ENCODE results near the gene S100A7A.

The S100A7A gene

DNA sequence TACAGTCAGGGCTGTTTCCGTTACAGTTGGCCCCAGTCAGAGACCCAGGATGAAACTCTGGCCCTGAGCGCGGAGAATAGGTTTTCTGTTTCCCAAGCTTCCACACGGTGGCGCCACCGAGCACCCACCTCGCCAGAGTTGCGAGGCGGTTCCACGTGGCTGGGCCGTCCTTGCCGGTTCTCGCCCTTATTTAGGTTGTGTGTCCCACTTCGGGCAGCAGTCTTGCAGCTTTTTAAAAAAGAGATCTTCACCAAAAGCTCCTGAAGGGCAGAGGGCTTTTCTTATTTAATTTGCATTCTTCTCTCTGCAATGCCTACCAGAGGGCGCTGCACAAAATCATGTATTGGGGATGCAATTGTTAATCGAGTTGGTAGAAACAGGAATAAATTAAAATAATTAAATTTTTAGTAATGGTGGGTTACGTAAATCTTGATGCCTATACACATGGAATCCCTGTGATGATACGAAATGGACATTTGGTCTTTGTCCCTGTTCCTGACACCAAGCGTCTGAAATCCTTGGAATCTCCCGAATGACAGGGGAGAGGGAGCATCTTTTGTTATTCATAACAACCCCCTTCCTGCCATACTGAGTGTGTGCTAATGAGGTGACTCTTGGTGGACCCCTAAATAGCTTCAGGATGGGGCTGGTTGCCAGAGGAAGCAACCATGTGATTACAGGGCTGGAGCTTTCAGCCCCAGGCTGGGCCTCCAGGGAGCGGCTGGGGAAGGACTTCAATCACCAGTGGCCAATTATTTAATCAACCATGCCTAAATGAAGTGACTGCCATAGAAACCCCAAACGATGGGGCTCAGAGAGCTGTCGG lies 49.7 kb downstream of the S100A7A start:
- DNase-seq: peak; percentile 90

DNA sequence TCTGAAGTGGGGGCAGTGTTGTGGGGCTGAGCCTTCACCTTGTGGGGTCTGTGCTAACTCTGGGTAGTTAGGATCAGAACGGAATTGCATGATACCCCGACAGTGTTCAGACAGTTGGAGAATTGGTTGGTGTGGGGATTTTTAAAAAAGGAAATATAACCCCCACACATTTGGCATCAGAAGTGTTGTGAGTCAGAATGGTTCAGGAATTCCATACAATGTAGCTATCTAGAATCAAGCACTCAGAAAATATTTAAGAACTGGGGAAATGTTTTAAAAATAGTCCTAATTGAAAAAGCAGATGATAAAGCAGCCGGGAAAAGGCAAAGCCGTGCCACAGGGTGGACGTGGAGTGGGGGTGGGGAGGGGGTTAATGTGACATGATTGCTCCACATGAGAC lies 50.6 kb downstream of the S100A7A start:
- no peak for DNase-seq

DNA sequence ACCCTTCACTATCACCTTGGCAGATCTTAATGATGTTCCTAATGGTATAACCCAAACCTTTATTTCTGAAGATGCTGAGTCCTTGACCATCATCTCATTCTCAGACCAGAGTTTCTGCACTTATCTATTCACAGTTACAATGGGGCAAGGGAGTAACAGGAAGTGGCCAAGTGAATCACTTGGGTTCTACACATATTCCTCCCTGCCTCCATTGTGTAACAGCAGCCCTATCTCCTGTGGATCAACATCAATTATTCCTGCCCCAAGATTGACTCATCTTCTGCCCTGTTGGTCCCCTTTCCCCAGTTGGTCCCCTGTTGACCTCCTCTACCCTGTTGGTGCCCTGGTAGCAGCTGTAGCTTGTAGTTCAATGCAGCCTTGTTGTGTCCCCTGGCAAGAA lies 54.4 kb downstream of the S100A7A start:
- DNase-seq: no peak

Measured in activated CD8-positive, alpha-beta memory T cell treated with anti-CD3 and anti-CD28 coated beads, Interleukin-2, amount 50 U/mL, for 48 hours (primary cell).